NT2/D1 (cell line): ENCODE measurements around the gene EXOC6.
A peak's percentile ranks its signal among the peaks of the same experiment; 100 is the strongest.

Experiments used
- DNase-seq: peaks from one replicate; pipeline ENCODE4 v3.0.0-alpha.2; 2011; ENCODE audit warnings: low read depth, low spot score
- H3K27me3 ChIP-seq: 2 replicates; pipeline ENCODE4 v1.6.0; 2011; ENCODE audit warnings: mild to moderate bottlenecking; ENCODE audit not compliant: insufficient read length, insufficient read depth
- H3K36me3 ChIP-seq: 2 replicates; pipeline ENCODE4 v1.6.1; 2011; ENCODE audit warnings: mild to moderate bottlenecking, low read length, mixed read lengths; ENCODE audit not compliant: insufficient read depth, insufficient read length
- H3K4me1 ChIP-seq: 2 replicates; pipeline ENCODE4 v1.5.1; 2011; ENCODE audit not compliant: insufficient read depth, insufficient read length
- H3K4me3 ChIP-seq: 2 replicates; pipeline ENCODE4 v1.5.1; 2011; ENCODE audit warnings: low read depth; ENCODE audit not compliant: insufficient read length
- H3K9ac ChIP-seq: 2 replicates; pipeline ENCODE4 v1.6.0; 2011; ENCODE audit warnings: low read depth; ENCODE audit not compliant: insufficient read length
- H3K9me3 ChIP-seq: 2 replicates; pipeline ENCODE4 v1.5.1; 2011; ENCODE audit warnings: mild to moderate bottlenecking, low read length; ENCODE audit not compliant: insufficient read depth
- SUZ12 ChIP-seq: IDR thresholded peaks from 2 replicates; pipeline ENCODE4 v1.6.1; 2011; ENCODE audit not compliant: insufficient read length, insufficient read depth; ENCODE audit errors: extremely low read depth
- YY1 ChIP-seq: IDR thresholded peaks from 2 replicates; pipeline ENCODE4 v1.6.1; 2011; ENCODE audit not compliant: insufficient read length, insufficient read depth
- ZNF274 ChIP-seq: IDR thresholded peaks from 2 replicates; pipeline ENCODE4 v1.6.1; 2011; ENCODE audit warnings: mild to moderate bottlenecking, low read depth, low read length

EXOC6 gene

DNA sequence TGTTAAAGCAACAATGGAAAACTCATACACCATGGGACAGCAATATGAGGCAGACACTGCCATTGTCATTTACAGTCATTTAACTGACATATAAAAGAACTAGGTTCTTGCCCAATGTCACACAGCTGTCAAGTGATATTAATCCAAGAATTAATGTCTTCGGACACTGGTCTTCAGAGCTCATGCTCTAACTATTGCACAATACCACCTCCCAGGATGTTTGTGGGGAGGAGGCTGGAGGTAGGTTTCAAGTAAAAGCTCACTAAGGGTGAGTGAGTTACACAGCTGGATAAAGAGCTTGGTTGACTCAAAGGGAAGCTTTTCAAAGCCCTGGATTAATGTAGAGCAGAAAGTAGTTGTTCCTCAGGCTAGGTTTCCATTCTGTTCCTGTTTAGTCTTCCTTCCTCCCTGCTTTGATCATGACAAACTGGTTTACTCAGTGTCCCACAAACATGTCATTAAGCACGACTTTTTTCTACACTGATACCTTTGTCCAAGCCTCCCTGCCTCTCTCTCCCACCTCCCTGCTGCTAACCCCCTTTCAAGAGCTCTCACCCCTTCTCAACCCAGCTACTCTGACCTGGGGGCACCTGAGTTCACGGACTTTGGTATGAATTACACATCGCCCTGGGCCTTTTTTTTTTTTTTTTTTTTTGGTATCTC lies 987 bp upstream of the EXOC6 start:
- 0 out of 2 replicates have a peak, but pooled peaks cover 6% of the 10 kb centered on the region for H3K9me3 ChIP-seq
- H3K27me3 ChIP-seq: peaks cover 24% of the 10 kb centered on the region
- H3K36me3 ChIP-seq: no peaks in the 10 kb centered on the region
- no peak for DNase-seq
- no peak for TF ChIP-seq ZNF274
- no peak overlapping the region for H3K4me3 ChIP-seq
- no peaks in the 10 kb centered on the region for H3K4me1 ChIP-seq
- H3K9ac ChIP-seq: no peak overlapping the region

DNA sequence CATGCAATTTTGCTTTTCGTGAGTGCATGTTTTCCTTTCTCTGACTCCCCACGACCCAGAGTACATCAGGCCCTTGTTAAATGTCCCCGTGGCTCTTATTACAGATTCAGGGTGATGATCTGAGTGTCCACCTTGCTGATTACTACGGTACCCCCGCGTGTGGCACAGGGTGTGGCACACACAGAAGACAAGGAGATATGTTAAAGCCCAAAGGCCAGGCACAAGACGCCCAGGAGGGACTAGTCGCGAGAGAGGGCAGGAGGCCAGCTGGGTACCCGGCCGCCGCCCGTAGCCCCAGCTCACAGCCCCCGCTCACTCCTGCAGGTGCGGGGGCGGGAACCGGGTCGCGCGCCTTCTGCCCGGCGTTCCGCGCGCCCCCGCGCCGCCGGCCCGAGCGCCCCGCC lies 281 bp upstream of the EXOC6 start:
- Histone ChIP-seq H3K9ac (peak overlapping the region; percentile 61), H3K4me3 (peak overlapping the region; percentile 49), H3K27me3 (peaks cover 24% of the 10 kb centered on the region), H3K9me3 (0 out of 2 replicates have a peak, but pooled peaks cover 6% of the 10 kb centered on the region), H3K4me1 (no peaks in the 10 kb centered on the region), H3K36me3 (no peaks in the 10 kb centered on the region)
- TF ChIP-seq SUZ12: no peak
- DNase-seq: no peak

DNA sequence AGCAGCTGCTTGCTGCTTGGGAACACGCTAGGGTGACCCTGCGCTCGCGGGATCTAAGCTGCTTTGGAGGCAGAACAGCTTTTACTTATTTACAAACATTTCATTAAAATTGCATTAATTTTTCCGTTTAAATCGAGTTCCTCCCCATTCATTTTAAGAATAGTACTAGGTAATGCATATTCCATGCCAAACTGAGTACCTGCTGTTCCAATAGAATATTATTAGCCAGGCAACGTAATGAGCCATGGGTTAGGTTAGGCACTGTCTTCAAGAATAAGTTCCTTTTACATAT lies 860 bp downstream of the EXOC6 start:
- DNase-seq: no peak
- Histone ChIP-seq H3K9ac (peak overlapping the region; percentile 72), H3K4me1 (no peaks in the 10 kb centered on the region), H3K36me3 (no peaks in the 10 kb centered on the region), H3K27me3 (peaks cover 24% of the 10 kb centered on the region), H3K9me3 (0 out of 2 replicates have a peak, but pooled peaks cover 6% of the 10 kb centered on the region), H3K4me3 (peak overlapping the region; percentile 57)
- TF ChIP-seq SUZ12 (no peak), YY1 (no peak), ZNF274 (no peak)

DNA sequence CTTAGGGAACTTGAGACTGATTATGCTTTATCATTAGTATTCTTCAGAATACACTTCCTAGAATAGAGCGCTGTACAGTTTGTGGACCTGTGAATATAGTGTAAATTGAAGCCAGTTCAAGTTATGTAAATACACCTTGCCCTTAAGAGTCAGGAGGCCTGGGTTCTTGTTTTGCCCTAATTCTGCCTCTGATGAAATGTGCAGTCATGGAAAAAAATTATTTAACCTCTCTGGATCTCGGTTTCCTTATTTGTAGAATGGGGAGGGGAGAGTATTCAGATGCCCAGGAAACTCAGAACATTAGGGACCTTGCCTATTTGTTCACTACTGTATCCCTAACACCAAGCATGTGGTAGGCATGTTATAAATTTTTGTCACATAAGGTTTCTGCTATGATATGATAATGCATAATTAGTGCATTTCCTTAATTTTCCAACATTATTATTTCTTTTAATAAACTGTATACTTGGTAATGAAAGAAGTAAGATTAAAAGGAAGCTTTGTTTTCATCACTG lies 1.3 kb downstream of the EXOC6 start:
- no peak for TF ChIP-seq SUZ12
- TF ChIP-seq ZNF274: no peak
- no peak for TF ChIP-seq YY1

DNA sequence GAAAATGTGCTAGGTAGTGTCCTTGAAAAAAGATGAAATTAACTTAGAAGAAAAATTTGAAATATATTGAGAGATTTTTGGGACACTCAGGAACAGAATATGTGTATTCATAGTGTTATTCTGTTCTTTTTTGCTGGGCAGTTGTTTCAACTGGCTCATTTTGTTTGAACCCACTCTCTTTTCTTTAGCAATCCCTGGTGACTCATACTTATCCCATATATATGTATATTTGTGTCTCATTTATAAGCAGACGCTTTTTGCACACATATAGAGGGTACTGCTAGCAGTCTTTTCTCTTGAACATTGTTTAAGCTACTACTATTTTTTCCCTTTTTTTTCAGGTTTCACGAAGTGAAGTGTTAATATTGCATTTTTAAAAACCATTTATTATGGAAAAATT lies 1.9 kb downstream of the EXOC6 start:
- Histone ChIP-seq H3K9me3 (0 out of 2 replicates have a peak, but pooled peaks cover 6% of the 10 kb centered on the region), H3K4me1 (no peaks in the 10 kb centered on the region), H3K27me3 (peaks cover 24% of the 10 kb centered on the region), H3K9ac (no peak overlapping the region), H3K4me3 (no peak overlapping the region), H3K36me3 (no peaks in the 10 kb centered on the region)
- TF ChIP-seq YY1: no peak
- no peak for TF ChIP-seq ZNF274
- TF ChIP-seq SUZ12: no peak
- no peak for DNase-seq

More for the DNA sequence above, 1.3 kb downstream of the EXOC6 start:
- DNase-seq: no peak
- H3K36me3 ChIP-seq: no peaks in the 10 kb centered on the region
- H3K4me1 ChIP-seq: no peaks in the 10 kb centered on the region
- no peak overlapping the region for H3K4me3 ChIP-seq
- H3K9ac ChIP-seq: no peak overlapping the region
- peaks cover 24% of the 10 kb centered on the region for H3K27me3 ChIP-seq
- 0 out of 2 replicates have a peak, but pooled peaks cover 6% of the 10 kb centered on the region for H3K9me3 ChIP-seq

DNA sequence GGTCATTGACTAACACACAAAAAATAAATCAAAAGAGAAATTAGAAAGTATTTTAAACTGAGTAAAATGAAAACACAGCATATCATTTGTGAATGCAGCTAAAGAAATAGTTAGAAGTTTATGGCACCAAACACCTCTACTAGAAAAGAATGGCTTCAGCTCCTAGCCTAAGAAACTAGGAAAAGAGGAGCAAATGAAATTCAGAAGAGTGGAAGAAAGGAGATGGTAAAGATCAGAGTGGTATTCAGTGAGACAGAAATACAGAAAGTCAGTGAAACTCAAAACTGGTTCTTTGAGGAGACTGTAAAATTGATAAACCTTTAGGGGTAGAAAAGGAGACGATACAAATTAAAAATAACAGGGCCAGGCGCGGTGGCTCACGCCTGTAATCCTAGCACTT lies 2.7 kb downstream of the EXOC6 start:
- Histone ChIP-seq H3K9ac (no peak overlapping the region), H3K4me1 (no peaks in the 10 kb centered on the region), H3K4me3 (no peak overlapping the region), H3K36me3 (no peaks in the 10 kb centered on the region), H3K27me3 (peaks cover 24% of the 10 kb centered on the region), H3K9me3 (0 out of 2 replicates have a peak, but pooled peaks cover 6% of the 10 kb centered on the region)
- DNase-seq: no peak
- TF ChIP-seq ZNF274 (no peak), SUZ12 (no peak), YY1 (no peak)

DNA sequence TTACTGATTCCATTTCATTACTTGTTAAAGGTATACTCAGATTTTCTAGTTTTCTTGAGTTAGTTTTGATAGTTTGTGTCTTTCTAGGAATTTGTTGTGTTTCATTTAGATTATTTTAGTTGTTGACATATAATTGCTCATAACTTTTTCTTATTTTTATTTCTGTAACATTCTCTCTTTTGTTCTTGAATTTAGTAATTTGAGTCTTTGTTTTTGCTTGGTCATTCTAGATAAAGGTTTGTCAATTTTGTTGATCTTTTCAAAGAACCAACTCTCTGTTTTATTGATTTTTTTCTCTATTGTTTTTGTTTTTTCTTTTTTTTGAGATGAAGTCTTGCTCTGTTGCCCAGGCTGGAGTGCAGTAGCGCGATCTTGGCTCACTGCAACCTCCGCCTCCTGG lies 7.2 kb downstream of the EXOC6 start:
- DNase-seq: no peak
- Histone ChIP-seq H3K9me3 (peaks cover 18% of the 10 kb centered on the region), H3K36me3 (no peaks in the 10 kb centered on the region), H3K4me1 (no peaks in the 10 kb centered on the region), H3K9ac (no peak overlapping the region), H3K4me3 (no peak overlapping the region), H3K27me3 (no peaks in the 10 kb centered on the region)
- no peak for TF ChIP-seq SUZ12
- no peak for TF ChIP-seq YY1

DNA sequence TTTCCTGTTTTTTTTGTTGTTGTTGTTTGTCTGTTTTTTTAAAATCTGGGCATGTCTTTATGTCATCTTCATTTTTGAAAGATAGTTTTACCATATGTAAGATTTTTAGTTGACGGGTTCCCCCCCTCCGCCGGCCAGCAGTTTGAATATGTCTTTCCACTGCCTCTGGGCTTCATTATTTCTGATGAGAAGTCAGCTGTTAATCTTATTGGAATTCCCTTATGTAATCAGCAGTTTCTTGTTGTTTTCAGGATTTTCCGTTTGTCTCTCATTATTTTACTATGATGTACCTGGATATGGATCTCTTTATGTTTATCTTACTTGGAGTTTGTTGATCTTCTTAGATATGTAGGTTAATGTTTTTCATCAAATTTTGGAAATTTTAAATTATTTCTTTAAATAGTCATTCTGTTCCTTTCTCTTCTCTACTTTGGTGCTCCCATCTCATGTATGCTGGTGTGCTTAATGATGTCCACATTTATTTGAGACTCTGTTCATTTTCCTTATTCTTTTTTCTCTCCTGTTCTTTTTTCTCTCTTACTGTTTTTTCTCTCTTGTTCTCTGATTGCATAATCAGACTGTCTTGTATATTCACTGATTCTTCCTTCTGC lies 9.7 kb downstream of the EXOC6 start:
- no peak for TF ChIP-seq YY1
- TF ChIP-seq ZNF274: no peak
- TF ChIP-seq SUZ12: no peak

More for the DNA sequence above, 9.7 kb downstream of the EXOC6 start:
- Histone ChIP-seq H3K9ac (no peak overlapping the region), H3K36me3 (no peaks in the 10 kb centered on the region), H3K4me3 (no peak overlapping the region), H3K9me3 (peaks cover 18% of the 10 kb centered on the region), H3K4me1 (no peaks in the 10 kb centered on the region), H3K27me3 (no peaks in the 10 kb centered on the region)
- no peak for DNase-seq
